Glutamatergic neuron (in vitro differentiated cells): ENCODE measurements around the gene KRTAP15-1. TPM values are rescaled to one million over a fixed set of nuclear protein-coding genes. Genes with fewer than 3 reads are reported as not detected.

Source experiments
- DNase-seq: peaks from one replicate; pipeline ENCODE4 v3.0.0; 2022
- H3K27ac Mint-ChIP-seq: one replicate; pipeline ENCODE4 v1.8.0; 2020; ENCODE audit warnings: mild to moderate bottlenecking, mixed read lengths, inconsistent platforms; ENCODE audit not compliant: unreplicated experiment
- H3K27me3 Mint-ChIP-seq: one replicate; pipeline ENCODE4 v1.8.0; 2020; ENCODE audit warnings: mild to moderate bottlenecking, moderate library complexity, mixed read lengths, inconsistent platforms; ENCODE audit not compliant: unreplicated experiment
- H3K36me3 Mint-ChIP-seq: one replicate; pipeline ENCODE4 v1.8.0; 2020; ENCODE audit warnings: mild to moderate bottlenecking, mixed read lengths, inconsistent platforms; ENCODE audit not compliant: unreplicated experiment
- H3K4me1 Mint-ChIP-seq: one replicate; pipeline ENCODE4 v1.8.0; 2020; ENCODE audit warnings: mild to moderate bottlenecking, low read depth, mixed read lengths, inconsistent platforms; ENCODE audit not compliant: unreplicated experiment
- H3K4me3 Mint-ChIP-seq: one replicate; pipeline ENCODE4 v1.8.0; 2020; ENCODE audit warnings: mild to moderate bottlenecking, mixed read lengths, inconsistent platforms; ENCODE audit not compliant: unreplicated experiment
- H3K9me3 Mint-ChIP-seq: one replicate; pipeline ENCODE4 v1.8.0; 2020; ENCODE audit warnings: mild to moderate bottlenecking, moderate library complexity, mixed read lengths, inconsistent platforms; ENCODE audit not compliant: unreplicated experiment
- total RNA-seq: library from RNA; stranded (reverse); fragmentation: NEBNext Ultra II Directional; extraction: Animal tissue kit (Norgen Biotek cat#: 25700); gene quantifications from one replicate; pipeline ENCODE4 v1.2.1, GENCODE V29; 2021; ENCODE audit not compliant: unreplicated experiment
- TF ChIP-seq, protein P1 (sequence below): fragments of 200-600 bp; sonication (generic); IDR thresholded peaks from one replicate; pipeline ENCODE4 v1.5.0; 2021; ENCODE audit not compliant: partially characterized antibody, unreplicated experiment

KRTAP15-1 gene
- total RNA-seq, 1 donor from 2014 or later: not detected

DNA sequence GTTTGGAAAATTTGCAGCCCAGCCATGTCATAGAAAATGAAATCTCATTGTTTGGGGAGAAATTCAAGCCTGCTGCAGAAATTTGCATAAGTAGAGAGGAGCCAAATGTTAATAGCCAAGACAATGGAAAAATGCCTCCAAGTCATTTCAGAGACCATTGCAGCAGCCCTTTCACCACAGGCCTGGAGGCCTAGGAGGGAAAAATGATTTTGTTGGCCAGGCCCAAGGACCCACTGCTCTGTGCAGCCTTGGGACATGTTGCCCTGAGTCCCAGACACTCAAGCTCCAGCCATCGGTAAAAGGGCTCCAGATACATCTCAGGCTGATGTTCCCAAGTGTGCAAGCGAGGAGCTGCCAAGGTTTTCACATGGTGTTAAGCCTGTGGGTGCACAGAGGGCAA is 46.1 kb downstream of the KRTAP15-1 start:
- H3K36me3 Mint-ChIP-seq: no peaks in the 10 kb centered on the region
- TF ChIP-seq, protein P1, sequence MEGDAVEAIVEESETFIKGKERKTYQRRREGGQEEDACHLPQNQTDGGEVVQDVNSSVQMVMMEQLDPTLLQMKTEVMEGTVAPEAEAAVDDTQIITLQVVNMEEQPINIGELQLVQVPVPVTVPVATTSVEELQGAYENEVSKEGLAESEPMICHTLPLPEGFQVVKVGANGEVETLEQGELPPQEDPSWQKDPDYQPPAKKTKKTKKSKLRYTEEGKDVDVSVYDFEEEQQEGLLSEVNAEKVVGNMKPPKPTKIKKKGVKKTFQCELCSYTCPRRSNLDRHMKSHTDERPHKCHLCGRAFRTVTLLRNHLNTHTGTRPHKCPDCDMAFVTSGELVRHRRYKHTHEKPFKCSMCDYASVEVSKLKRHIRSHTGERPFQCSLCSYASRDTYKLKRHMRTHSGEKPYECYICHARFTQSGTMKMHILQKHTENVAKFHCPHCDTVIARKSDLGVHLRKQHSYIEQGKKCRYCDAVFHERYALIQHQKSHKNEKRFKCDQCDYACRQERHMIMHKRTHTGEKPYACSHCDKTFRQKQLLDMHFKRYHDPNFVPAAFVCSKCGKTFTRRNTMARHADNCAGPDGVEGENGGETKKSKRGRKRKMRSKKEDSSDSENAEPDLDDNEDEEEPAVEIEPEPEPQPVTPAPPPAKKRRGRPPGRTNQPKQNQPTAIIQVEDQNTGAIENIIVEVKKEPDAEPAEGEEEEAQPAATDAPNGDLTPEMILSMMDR: no peak
- no peak overlapping the region for H3K4me3 Mint-ChIP-seq
- no peaks in the 10 kb centered on the region for H3K9me3 Mint-ChIP-seq
- H3K27me3 Mint-ChIP-seq: peaks cover 2% of the 10 kb centered on the region
- H3K4me1 Mint-ChIP-seq: no peaks in the 10 kb centered on the region
- H3K27ac Mint-ChIP-seq: no peak overlapping the region
- no peak for DNase-seq

DNA sequence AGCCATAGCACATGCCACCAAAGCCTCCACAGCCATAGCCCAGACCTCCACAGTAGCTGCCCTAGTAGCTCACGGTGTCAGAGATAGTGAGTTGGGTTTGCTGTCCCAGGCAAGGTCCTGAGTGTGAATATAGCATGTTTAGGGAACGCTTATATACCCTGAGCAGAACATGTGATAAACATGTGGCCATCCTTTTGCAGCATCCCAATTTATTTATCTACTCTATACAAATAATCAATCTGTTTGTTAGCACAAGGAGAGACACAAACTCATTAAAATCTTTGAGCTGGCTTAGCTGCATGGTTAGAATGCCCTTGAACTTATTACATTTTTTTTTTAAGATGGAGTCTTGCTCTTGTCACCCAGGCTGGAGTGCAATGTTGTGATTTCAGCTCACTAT is 47.3 kb downstream of the KRTAP15-1 start, which contains the start of gene KRTAP19-2:
KRTAP19-2 (minus strand) TSS at position 101 of the 400 bp plus-strand sequence; CDS start at position 13, 88 bp downstream.
- TF ChIP-seq, protein P1: no peak
- no peaks in the 10 kb centered on the region for H3K9me3 Mint-ChIP-seq
- DNase-seq: no peak
- H3K27ac Mint-ChIP-seq: no peak within 1 kb of the TSS
- H3K4me3 Mint-ChIP-seq: no peak within 1 kb of the TSS
- no peaks in the 10 kb centered on the region for H3K36me3 Mint-ChIP-seq
- no peaks in the 10 kb centered on the region for H3K4me1 Mint-ChIP-seq
- H3K27me3 Mint-ChIP-seq: peaks cover 2% of the 10 kb centered on the region

Other genes starting within 250 kb of the KRTAP15-1 start
- gene CLDN8, start 224.2 kb upstream of the KRTAP15-1 start, total RNA-seq: not detected
- gene KRTAP24-1, start 157.3 kb upstream of the KRTAP15-1 start, total RNA-seq: not detected
- not detected for gene KRTAP25-1, start 150.8 kb upstream of the KRTAP15-1 start, total RNA-seq
- not detected for gene KRTAP26-1, start 120.0 kb upstream of the KRTAP15-1 start, total RNA-seq
- not detected for gene KRTAP27-1, start 102.6 kb upstream of the KRTAP15-1 start, total RNA-seq
- not detected for gene KRTAP23-1, start 91.7 kb upstream of the KRTAP15-1 start, total RNA-seq
- gene KRTAP13-2, start 68.0 kb upstream of the KRTAP15-1 start, total RNA-seq: not detected
- gene KRTAP13-1, start 44.2 kb upstream of the KRTAP15-1 start, total RNA-seq: not detected
- not detected for gene KRTAP13-3, start 14.3 kb upstream of the KRTAP15-1 start, total RNA-seq
- gene KRTAP13-4, start 10.1 kb upstream of the KRTAP15-1 start, total RNA-seq: not detected
- gene KRTAP19-1, start 40.1 kb downstream of the KRTAP15-1 start, total RNA-seq: not detected
- gene KRTAP19-2, start 47.2 kb downstream of the KRTAP15-1 start, total RNA-seq: not detected
- gene KRTAP19-3, start 51.7 kb downstream of the KRTAP15-1 start, total RNA-seq: not detected
- gene KRTAP19-4, start 56.9 kb downstream of the KRTAP15-1 start, total RNA-seq: not detected
- gene KRTAP19-5, start 61.9 kb downstream of the KRTAP15-1 start, total RNA-seq: not detected
- gene KRTAP19-6, start 101.6 kb downstream of the KRTAP15-1 start, total RNA-seq: not detected
- not detected for gene KRTAP19-7, start 121.0 kb downstream of the KRTAP15-1 start, total RNA-seq
- not detected for gene KRTAP22-2, start 150.1 kb downstream of the KRTAP15-1 start, total RNA-seq
- not detected for gene KRTAP6-3, start 152.2 kb downstream of the KRTAP15-1 start, total RNA-seq
- not detected for gene KRTAP6-2, start 158.6 kb downstream of the KRTAP15-1 start, total RNA-seq
- not detected for gene KRTAP22-1, start 160.8 kb downstream of the KRTAP15-1 start, total RNA-seq
- not detected for gene KRTAP6-1, start 173.7 kb downstream of the KRTAP15-1 start, total RNA-seq
- not detected for gene KRTAP20-1, start 176.2 kb downstream of the KRTAP15-1 start, total RNA-seq
- gene KRTAP20-4, start 180.4 kb downstream of the KRTAP15-1 start, total RNA-seq: not detected
- not detected for gene KRTAP20-2, start 194.9 kb downstream of the KRTAP15-1 start, total RNA-seq
- gene KRTAP20-3, start 202.6 kb downstream of the KRTAP15-1 start, total RNA-seq: not detected